Tibial nerve (tissue), 4 donors: ENCODE results near the gene TMIGD2. TPM values are rescaled to one million over a fixed set of nuclear protein-coding genes. Genes with fewer than 3 reads are reported as not detected.
A peak's percentile ranks its signal among the peaks of the same experiment; 100 is the strongest.
"Not testable (repeated sequence)": the region's sequence is repeated elsewhere in the genome, so short reads cannot be mapped to it uniquely, and the experiment has no call there.

ENCODE experiments used
- DNase-seq, 2 donors: peaks; one replicate each; pipeline ENCODE4 v3.0.0-alpha.2; 2019; ENCODE audit warnings: low spot score in 2 of 2
- H3K27ac ChIP-seq, 4 donors: fragments of 200-600 bp; sonication (generic) in 3 of 4; one replicate each; pipeline ENCODE4 v1.5.1; 2017 to 2019; ENCODE audit warnings: mild to moderate bottlenecking in 1 of 4
- H3K27me3 ChIP-seq, 2 donors: fragments of 200-600 bp; sonication (generic) in 1 of 2; one replicate each; pipeline versions ENCODE4 v1.5.1 to v1.6.0; 2017 to 2019
- H3K36me3 ChIP-seq, 3 donors: fragments of 200-600 bp; sonication (generic); one replicate each; pipeline ENCODE4 v1.5.1; 2018 to 2019
- H3K4me1 ChIP-seq, 4 donors: fragments of 200-600 bp; sonication (generic) in 3 of 4; one replicate each; pipeline ENCODE4 v1.5.1; 2017 to 2019
- H3K4me3 ChIP-seq, 4 donors: fragments of 200-600 bp; sonication (generic) in 3 of 4; one replicate each; pipeline ENCODE4 v1.5.1; 2017 to 2019; ENCODE audit warnings: mild to moderate bottlenecking in 1 of 4, moderate library complexity in 1 of 4
- H3K9me3 ChIP-seq, 4 donors: fragments of 200-600 bp; sonication (generic) in 3 of 4; one replicate each; pipeline ENCODE4 v1.5.1; 2017 to 2019
- EP300 ChIP-seq, 2 donors: sonication (generic); formaldehyde crosslinking; IDR thresholded peaks; one replicate each; pipeline ENCODE4 v1.6.1; 2017; ENCODE audit warnings: antibody characterized with exemption in 2 of 2, mild to moderate bottlenecking in 1 of 2
- POLR2A ChIP-seq, 2 donors: fragments of 450-650 bp; IDR thresholded peaks; one replicate each; pipeline ENCODE4 v1.6.1; 2017; ENCODE audit warnings: antibody characterized with exemption in 2 of 2, mild to moderate bottlenecking in 2 of 2, moderate library complexity in 2 of 2
- WGBS, 2 donors: methylation state at CpG; one replicate each; pipeline ENCODE4 v1.1.5; 2018; 5-methylcytosine and 5-hydroxymethylcytosine counted together
- total RNA-seq, 4 donors: library from RNA; depleted of rRNA; stranded (reverse); fragments of >200 nt; gene quantifications; one replicate each; pipeline ENCODE4 v1.1.0, GENCODE V29; 2016
- TF ChIP-seq, protein P1 (sequence below), 5 experiments: fragments of 200-600 bp in 3 of 5; fragments of 450-650 bp in 2 of 5; sonication (generic) in 3 of 5; IDR thresholded peaks; one replicate each; pipeline ENCODE4 v1.5.1; 2016 to 2019; ENCODE audit warnings: antibody characterized with exemption in 5 of 5, mild to moderate bottlenecking in 3 of 5, moderate library complexity in 2 of 5

Gene TMIGD2
- total RNA-seq, 4 donors from 2014 or later = 0.60 to 7.9 (median 1.2) TPM; not detected in 1

DNA sequence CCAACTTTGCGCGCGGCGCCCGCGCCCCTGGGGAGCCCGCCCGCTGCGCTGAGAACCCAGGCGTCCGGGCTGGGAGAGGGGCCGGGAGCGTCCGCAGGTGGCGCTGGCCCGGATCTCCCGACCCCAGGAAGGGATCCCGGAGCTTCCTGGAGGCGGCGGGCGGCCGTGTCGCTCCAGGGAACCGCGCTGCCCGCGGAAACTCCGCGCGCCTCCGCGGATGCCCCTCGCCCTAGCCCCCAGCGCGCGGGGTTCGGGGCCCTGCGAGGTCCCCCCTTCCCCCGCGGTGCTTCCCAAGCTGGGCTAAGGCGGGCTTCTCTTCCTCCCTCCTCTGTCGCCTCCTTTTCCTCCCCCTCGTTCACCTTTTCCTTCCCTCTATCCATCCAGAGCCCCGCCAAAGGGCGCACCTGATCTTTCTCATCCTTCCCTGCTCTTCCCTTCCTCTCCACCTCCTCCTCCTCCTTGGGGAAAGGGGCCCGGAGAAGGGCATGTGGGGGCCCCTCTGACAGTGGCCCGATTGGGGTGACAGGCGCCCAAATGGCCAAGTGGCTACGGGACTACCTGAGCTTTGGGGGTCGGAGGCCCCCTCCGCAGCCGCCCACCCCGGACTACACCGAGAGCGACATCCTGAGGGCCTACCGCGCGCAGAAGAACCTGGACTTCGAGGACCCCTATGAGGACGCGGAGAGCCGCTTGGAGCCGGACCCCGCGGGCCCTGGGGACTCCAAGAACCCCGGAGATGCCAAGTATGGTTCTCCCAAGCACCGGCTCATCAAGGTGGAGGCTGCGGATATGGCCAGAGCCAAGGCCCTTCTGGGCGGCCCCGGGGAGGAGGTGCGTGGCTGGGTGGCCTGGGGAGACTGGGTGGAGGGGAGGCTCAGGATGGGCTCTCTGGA lies 22.4 kb downstream of the TMIGD2 start:
- H3K4me1 ChIP-seq = peaks cover 0 to 20% (median 6%) of the 10 kb centered on the region in 4 donors
- no peak for DNase-seq
- H3K27ac ChIP-seq = no peak overlapping the region
- H3K4me3 ChIP-seq = peak overlapping the region in 2 of 4 donors; percentile 13 to 15
- no peaks in the 10 kb centered on the region for H3K9me3 ChIP-seq
- WGBS, 2 donors = 3 to 5% methylated on average over 50 to 68 of the region's 71 CpGs
- no peaks in the 10 kb centered on the region for H3K36me3 ChIP-seq
- TF ChIP-seq, protein P1, sequence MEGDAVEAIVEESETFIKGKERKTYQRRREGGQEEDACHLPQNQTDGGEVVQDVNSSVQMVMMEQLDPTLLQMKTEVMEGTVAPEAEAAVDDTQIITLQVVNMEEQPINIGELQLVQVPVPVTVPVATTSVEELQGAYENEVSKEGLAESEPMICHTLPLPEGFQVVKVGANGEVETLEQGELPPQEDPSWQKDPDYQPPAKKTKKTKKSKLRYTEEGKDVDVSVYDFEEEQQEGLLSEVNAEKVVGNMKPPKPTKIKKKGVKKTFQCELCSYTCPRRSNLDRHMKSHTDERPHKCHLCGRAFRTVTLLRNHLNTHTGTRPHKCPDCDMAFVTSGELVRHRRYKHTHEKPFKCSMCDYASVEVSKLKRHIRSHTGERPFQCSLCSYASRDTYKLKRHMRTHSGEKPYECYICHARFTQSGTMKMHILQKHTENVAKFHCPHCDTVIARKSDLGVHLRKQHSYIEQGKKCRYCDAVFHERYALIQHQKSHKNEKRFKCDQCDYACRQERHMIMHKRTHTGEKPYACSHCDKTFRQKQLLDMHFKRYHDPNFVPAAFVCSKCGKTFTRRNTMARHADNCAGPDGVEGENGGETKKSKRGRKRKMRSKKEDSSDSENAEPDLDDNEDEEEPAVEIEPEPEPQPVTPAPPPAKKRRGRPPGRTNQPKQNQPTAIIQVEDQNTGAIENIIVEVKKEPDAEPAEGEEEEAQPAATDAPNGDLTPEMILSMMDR (IDR thresholded peaks at IDR 0.05) = no peak
- TF ChIP-seq POLR2A (IDR thresholded peaks at IDR 0.05) = no peak
- no peak for TF ChIP-seq EP300 (IDR thresholded peaks at IDR 0.05)
- peaks cover 0 to 75% of the 10 kb centered on the region in 2 donors for H3K27me3 ChIP-seq

DNA sequence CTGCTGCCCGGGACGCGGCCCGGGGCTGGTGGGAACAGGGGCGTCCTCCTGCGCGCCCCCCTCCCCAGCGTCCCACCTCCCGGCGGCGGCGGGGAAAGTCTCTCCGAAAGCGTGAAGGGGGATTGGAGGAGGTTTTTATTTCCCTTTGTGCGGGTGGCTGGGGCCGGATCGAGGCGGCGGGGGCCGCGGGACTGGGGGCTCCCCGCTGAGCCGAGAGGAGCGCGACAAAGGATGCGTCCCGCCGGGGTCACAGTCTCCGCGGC lies 23.0 kb downstream of the TMIGD2 start:
- DNase-seq = no peak
- H3K9me3 ChIP-seq = no peaks in the 10 kb centered on the region
- 0% methylated on average over 2 to 10 of the region's 30 CpGs for WGBS, 2 donors
- no peaks in the 10 kb centered on the region for H3K36me3 ChIP-seq
- H3K27ac ChIP-seq = no peak overlapping the region
- TF ChIP-seq, protein P1 (IDR thresholded peaks at IDR 0.05) = no peak
- TF ChIP-seq POLR2A (IDR thresholded peaks at IDR 0.05) (no peak), EP300 (IDR thresholded peaks at IDR 0.05) (no peak)
- H3K27me3 ChIP-seq = peaks cover 0 to 69% of the 10 kb centered on the region in 2 donors
- peak overlapping the region in 2 of 4 donors; percentile 13 to 15 for H3K4me3 ChIP-seq
- peaks cover 0 to 20% (median 6%) of the 10 kb centered on the region in 4 donors for H3K4me1 ChIP-seq

DNA sequence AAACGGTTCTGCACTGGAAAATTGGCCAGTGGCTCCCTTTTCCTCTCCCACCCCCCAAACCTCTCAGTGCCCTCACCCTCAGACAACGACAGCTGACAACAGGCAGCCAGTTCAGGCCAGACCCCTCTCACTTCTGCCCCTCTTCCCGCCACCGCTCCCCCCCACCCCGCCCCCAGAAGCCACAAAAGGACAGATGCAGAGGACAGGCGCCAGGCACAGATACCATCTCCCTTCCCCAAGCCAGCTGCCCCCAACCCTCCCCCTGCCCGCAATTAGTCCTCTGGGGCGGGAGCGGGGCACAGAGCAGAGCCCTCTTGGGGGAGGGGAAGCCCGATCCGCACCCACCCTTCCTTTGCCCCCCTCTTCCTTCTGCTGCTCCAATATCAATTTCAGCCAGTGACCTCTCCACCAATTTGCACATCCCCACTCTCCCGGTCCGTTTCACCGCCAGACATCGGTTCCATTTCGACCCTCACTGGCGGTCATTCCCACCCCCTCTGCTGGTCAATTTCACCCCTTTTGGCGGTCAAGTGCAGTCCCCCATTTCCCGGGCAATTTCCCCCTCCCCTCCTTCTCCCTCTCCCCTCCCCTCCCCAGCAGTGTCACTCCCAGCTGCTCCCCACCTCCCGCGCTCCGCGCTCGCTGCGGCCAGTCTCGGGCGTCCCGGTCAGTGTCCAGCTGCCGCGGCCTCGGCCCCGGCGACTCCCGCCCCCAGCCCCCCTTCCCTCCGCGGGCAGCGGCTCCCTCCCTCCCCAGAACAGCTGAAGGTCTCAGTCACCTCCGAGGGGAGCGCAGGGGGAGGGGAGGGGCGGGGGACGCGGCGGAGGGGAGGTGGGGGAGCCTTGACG lies 23.5 kb downstream of the TMIGD2 start, which contains the start of gene SHD:
SHD (plus strand) TSS at position 848 of the 848 bp plus-strand sequence. CDS start 798 bp downstream, outside the sequence.
- TF ChIP-seq POLR2A (IDR thresholded peaks at IDR 0.05) = no peak
- Histone ChIP-seq H3K27me3 (peaks cover 0 to 63% of the 10 kb centered on the region in 2 donors), H3K4me1 (peaks cover 0 to 20% (median 6%) of the 10 kb centered on the region in 4 donors), H3K4me3 (peak within 1 kb of the TSS in 2 of 4 donors; percentile 13 to 15), H3K27ac (no peak within 1 kb of the TSS), H3K9me3 (no peaks in the 10 kb centered on the region), H3K36me3 (no peaks in the 10 kb centered on the region)
- 3 to 4% methylated on average over 28 to 40 of the region's 44 CpGs for WGBS, 2 donors
- no peak for DNase-seq

- 14 to 37% methylated on average over 4 of the region's 4 CpGs for WGBS, 2 donors
- H3K4me1 ChIP-seq = peaks cover 0 to 20% (median 6%) of the 10 kb centered on the region in 4 donors
- H3K27me3 ChIP-seq = peaks cover 0 to 57% of the 10 kb centered on the region in 2 donors
Observed at GRCh38 chr19:4278010-4278409, 24.2 kb downstream of the TMIGD2 start.

DNA sequence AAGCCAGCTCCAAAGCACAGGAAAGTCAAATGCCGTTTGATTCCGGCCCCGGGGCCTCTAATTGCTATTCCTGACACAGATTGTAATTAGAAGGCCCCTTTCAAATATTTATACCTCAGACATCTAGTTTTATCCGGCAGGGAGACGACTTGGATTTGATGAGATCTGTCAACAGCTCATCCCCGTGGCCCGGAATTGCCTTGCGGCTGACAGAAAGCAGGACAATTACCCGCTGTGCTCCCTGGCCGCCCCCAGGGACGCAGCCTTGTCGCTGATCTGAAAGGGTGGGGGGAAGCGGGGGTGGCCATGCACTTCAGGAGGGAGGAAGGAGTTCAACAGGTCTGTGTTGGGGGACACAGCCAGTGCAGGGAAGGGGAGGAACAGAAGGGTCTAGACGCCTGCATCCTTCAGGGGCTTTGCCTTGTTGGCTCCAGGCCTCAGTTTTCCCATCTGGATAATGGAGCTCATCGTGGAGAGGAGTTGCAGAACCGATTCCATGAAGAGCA lies 24.9 kb downstream of the TMIGD2 start:
- DNase-seq = no peak
- Histone ChIP-seq H3K4me3 (no peak overlapping the region), H3K4me1 (peaks cover 0 to 20% (median 6%) of the 10 kb centered on the region in 4 donors), H3K36me3 (peaks cover 0 to 11% (median 0%) of the 10 kb centered on the region in 3 donors), H3K27me3 (peaks cover 0 to 50% of the 10 kb centered on the region in 2 donors), H3K9me3 (no peaks in the 10 kb centered on the region), H3K27ac (no peak overlapping the region)
- 24 to 26% methylated on average over 16 of the region's 16 CpGs for WGBS, 2 donors
- TF ChIP-seq POLR2A (IDR thresholded peaks at IDR 0.05) = no peak
- no peak for TF ChIP-seq EP300 (IDR thresholded peaks at IDR 0.05)
- TF ChIP-seq, protein P1 (IDR thresholded peaks at IDR 0.05) = no peak

More at GRCh38 chr19:4278010-4278409, 24.2 kb downstream of the TMIGD2 start:
- Histone ChIP-seq H3K9me3 (no peaks in the 10 kb centered on the region), H3K36me3 (peaks cover 0 to 4% (median 0%) of the 10 kb centered on the region in 3 donors), H3K4me3 (no peak overlapping the region), H3K27ac (no peak overlapping the region)
- TF ChIP-seq POLR2A (IDR thresholded peaks at IDR 0.05) = no peak
- TF ChIP-seq EP300 (IDR thresholded peaks at IDR 0.05) = no peak
- TF ChIP-seq, protein P1 (IDR thresholded peaks at IDR 0.05) = no peak
- DNase-seq = no peak

GRCh38 chr19:4274321-4274686 lies 27.9 kb downstream of the TMIGD2 start:
- H3K9me3 ChIP-seq, H3K4me1 ChIP-seq, DNase-seq, H3K4me3 ChIP-seq, H3K27ac ChIP-seq: not testable (repeated sequence)
- Histone ChIP-seq H3K36me3 (peaks cover 0 to 41% (median 0%) of the 10 kb centered on the region in 3 donors), H3K27me3 (peaks cover 0 to 21% of the 10 kb centered on the region in 2 donors)
- 86 to 89% methylated on average over 6 of the region's 6 CpGs for WGBS, 2 donors
